HCEC 1CT (cell line): ENCODE measurements around the gene CBFA2T3.

Source experiments
- DNase-seq: peaks from one replicate; pipeline ENCODE4 v3.0.0-alpha.2; 2017

CBFA2T3 gene

DNA sequence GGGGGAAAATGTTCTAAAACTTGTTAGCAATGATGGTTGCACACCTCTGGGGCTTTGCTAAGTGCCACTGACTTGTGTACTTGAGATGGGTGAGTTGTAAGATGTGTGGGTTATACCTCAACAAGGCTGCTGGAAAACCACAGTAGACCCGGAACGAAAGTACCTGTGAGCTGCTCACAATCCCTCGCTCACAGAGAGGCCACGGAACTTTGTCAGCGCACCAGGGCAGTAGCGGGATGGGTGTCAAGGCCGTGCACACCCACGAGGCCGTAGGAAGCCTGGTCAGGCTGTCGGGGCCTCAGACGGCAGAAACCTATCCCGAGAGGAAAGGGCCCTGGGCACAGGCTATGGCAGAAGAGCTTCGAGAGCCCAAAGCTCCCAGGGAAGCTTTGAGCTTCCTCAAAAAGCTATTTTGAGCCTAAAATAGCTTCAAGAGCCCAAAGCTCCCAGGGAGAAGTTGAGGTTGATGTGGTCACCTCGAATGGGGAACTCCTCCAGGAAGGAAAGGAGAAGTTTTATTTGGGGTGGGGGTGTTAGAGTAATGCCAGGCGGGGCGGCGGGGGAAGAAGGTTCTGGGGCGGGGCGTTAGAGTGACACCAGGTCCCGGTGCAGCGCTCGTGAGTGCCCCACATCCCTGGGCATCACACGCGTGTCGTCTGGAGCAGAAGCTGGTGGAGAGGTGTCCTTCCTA lies 19.0 kb downstream of the CBFA2T3 start:
- no peak for DNase-seq

DNA sequence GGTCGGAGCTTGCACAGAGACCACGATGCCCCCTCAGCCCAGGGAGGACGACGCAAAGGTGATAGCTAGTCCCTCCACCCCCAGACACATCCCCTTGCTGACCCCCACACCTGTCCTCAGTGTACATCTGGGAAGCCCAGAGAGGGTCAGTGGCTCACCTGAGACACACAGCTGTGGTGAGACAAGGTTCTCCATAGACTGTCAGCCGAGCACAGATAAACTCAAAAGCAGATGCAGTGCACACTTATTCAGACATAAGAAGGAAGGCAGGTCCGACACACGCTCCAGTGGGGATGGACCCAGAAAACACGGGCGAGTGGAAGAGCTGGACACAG lies 19.6 kb downstream of the CBFA2T3 start:
- DNase-seq = no peak

DNA sequence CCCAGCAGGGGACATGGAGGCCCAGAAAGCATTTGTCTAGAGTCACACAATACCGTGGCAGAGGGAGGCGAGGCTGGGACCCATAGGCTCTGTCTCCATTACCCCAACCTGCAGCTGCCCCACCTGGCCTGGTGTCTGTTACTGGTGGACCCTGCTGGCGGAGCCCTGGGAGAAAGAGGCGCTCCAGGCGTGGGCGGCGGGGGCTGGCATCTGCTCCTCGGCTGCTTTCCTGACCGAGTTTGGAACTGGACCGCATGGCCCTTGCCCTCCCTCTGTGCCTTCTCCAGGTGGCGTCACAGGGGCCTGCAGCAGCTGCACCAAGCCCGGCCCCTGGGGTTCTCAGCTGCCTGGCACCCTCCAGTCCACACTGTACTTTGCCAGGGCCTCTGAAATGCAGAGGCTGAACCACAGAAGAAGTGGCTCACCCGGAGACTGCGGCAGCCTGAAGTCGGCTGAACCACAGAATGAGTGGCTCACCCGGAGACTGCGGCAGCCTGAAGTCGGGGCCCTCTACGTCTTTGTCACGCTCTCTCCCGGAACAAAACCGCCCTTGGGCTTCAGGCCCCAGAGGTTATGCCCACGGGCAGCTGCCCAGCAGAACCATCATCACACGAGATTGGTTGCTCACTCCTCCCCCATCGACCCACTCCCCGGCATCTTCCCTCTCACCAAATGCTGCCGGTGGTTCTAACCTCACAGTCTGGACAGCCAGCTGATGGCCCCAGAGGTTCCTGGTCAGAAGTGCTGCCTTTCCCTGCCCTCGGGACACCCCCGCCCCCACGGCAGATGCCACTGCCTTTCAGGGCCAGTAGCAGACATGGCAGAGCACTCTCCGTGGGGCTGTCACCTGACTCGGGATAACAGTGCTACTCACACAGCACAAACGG lies 20.2 kb downstream of the CBFA2T3 start:
- DNase-seq = no peak

DNA sequence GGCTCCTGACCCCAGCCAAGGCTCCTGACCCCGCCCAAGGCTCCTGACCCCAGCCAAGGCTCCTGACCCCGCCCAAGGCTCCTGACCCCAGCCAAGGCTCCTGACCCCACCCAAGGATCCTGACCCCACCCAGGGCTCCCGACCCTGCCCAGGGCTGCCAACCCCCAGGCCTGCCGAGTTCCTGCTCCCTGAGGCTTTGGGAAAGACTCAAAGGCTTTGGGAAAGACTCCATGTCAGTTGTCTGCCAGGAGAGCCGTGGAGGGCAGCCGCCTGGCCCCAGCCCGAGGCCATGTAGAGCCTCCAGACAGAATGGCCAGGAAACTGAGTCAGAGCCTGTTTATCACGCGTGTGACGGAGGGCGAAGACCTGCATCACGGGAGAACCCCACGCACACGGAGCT lies 21.1 kb downstream of the CBFA2T3 start:
- no peak for DNase-seq

DNA sequence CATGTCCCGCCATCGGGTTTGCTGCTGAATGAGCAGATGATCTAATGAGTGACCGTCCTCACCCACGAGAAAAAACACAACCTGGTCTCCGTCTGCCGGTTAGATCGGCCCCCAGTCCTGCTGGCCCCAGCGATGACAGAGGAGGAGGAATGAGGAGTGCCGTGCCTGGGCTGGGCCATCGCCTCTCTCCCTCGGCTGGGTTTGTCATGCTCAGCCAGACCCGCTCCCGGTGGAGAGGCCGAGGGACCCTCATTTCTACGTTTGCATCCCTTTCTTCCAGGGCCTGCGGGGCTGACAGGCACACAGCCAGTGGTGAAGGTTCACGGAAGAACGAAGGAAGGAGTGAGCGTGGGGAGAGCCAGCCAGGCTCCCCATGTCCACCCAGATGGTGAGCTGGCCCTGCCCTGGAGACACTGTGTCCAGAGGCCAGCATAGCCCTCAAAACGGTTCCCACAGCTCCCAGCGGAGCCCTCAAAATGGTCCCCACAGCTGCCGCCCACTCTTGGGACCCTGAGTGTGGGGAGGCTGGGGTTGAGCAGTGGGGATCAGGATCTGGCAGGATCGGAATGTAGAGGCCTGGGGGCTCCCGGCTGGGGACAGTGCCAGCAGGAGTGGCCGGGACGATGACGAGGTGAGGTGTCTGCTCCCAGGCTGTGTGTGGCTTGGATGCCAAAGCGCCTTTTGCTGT lies 23.9 kb downstream of the CBFA2T3 start:
- no peak for DNase-seq

DNA sequence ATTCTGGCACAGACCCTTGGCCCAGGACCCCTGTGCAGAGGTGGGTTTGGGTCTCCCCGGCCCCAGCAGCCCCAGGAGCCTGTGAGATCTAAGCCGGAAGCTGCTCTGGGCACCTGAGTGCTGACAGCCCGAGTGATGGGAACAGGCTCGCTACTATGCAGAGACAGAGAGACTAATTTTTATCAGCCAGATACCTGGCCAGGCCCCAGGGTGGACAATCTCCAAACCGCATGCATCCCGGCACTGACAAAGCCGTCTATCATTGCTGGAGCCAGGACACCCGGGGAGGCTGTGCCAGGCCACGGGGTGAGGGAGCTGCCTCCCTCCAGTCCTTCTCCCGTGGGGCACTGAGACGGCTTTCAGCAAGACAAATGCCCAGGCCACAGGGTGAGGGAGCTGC lies 25.0 kb downstream of the CBFA2T3 start:
- no peak for DNase-seq

DNA sequence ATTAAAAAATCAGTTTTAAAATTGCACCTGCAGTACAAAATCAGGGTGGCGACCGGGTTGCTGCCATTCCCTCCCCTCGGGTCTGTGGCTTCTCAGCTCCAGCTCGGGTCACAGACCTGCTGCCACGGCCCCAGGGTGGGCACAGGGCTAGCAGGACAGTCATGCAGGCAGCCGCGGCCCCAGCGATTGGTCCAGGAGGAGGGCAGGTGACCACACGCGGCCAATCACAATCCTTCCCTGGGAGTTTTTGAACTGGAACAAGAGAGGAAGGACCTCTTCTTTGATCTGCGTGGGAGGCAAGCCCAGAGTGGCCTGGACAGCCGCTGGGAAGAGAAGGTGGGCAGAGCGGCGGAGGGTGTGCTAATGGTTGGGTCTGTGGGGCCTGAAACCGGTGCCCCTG lies 25.5 kb downstream of the CBFA2T3 start:
- no peak for DNase-seq

DNA sequence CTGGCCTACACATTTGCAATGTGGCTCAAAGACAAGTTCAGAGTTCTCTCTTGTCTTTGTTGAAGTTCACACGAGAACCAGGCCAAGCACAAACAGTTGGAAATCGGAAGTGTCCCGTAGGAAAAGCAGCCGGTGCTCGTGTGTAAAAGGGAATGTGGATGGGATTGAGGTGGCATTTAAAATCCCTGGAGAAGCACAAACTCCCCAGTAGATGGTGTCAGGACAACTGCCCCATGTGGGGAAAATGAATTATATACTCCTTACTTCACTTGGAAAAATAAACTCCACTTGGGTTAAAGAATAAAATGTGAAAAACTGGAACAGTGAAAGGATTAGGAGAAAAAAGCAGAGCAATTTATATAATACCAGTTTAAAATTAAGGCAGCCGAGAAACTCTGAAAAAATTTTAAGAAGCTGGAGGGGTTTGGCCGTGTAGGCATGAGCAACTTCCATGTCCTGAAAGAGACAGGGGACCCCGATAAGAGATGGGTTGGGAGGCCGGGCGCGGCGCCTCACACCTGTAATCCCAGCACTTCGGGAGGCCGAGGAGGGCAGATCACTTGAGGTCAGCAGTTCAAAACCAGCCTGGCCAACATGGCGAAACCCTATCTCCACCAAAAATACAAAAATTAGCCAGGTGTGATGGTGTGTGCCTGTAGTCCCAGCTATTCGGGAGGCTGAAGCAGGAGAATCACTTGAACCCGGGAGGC lies 28.1 kb downstream of the CBFA2T3 start:
- DNase-seq = no peak

DNA sequence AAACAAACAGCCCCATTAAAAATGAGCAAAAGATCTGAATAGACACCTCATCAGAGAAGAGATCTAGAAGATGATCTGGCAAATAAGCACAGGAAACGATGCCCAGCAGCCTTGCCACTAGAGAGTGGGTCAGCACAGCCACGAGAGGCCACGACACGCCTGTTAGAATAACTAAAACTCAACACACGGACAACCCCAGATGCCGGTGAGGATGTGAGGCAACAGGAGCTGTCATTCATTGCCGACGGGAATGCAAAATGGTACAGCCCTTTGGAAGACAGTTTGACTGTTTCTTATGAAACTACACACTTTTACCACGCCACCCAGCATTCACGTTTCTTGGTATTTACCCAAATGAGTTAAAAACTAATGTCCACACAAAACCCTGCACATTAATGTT lies 31.5 kb downstream of the CBFA2T3 start:
- DNase-seq = no peak

DNA sequence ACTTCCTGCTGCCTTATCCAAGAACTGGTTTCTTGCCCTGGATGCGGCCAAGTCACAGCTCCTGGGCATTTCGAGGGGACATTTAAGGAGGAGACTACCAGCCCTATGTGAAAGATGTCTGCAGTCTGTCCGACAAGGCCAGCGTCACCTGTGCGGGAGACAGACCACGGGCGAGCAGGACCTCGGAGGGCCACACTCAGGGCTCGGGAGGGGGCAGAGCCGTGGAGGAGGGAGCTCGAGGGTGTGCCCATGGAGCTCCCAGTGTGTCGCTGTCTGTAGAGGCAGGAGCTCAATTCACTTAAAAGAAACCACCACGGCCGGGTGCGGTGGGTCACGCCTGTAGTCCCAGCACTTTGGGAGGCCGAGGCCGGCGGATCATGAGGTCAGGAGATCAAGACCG lies 33.3 kb downstream of the CBFA2T3 start:
- no peak for DNase-seq

DNA sequence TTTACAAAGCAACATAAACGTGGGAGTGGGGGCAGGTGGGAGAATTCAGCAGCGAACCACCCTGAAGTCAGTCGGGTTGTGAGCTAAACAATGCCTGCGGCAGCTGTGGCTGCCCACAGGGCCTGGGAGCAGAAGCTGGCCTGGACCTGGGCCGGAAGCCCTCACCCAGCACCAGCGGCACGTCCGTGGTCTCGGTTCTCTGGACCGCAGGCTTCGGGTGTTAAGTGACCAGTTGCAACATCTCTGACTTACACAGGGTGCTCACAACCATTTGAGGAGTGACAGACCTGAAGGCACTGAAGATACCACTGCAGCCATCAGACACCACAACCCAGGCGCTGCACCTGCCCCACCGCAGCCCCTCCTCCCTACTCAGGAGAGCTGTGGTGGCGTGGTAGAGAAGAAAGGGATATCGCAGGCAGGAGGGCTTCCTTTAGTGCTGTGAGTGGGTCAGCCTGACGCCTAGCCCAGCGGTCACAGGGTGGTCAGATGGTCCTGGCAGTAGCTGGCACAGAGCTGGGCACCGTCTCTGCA lies 33.8 kb downstream of the CBFA2T3 start:
- no peak for DNase-seq

DNA sequence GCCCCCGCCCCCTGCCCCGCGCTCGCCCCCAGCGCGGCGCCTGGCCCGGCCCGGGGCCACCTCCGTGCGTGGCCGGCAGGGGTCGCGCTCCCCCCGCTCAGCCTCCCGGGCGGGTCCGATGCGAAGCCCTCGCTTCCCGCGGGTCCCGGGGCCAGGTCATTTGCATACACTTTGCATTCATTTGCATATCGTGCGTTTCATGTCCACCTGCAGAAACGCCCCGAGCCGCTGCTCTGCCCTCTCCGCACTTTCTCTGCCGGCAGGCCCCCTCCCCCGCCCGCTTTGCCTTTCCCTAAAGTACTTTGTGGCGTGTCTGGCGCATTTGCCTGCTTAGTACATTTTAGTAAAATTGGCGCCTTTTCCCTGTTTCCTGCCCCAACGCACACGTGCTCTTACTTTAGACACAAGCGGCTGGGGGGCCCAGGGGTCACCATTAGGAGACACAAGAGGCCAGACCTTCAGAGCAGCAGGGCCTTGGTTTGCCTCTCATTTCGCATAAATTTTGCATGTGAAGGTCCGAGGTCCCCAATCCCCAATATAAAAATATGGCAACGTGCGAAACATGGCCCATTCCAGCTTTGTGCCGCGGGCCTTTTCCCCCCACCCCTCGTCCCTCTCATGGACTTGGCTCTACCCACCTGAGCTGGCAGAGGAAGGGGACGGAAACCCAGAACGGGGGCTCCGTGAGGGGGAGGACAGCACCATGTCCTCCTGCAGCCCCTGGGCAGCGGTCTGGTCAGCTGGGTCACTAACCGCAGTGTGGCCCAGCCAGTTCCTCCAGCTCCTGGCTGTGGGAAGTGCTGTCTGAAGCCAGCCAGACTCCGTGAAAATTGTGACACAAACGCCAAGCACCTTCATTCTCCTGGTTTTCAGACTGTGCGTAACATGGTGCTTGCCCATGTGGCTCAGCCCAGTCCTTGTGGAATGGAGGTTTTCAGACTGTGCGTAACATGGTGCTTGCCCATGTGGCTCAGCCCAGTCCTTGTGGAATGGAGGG lies 34.8 kb downstream of the CBFA2T3 start:
- DNase-seq = no peak

DNA sequence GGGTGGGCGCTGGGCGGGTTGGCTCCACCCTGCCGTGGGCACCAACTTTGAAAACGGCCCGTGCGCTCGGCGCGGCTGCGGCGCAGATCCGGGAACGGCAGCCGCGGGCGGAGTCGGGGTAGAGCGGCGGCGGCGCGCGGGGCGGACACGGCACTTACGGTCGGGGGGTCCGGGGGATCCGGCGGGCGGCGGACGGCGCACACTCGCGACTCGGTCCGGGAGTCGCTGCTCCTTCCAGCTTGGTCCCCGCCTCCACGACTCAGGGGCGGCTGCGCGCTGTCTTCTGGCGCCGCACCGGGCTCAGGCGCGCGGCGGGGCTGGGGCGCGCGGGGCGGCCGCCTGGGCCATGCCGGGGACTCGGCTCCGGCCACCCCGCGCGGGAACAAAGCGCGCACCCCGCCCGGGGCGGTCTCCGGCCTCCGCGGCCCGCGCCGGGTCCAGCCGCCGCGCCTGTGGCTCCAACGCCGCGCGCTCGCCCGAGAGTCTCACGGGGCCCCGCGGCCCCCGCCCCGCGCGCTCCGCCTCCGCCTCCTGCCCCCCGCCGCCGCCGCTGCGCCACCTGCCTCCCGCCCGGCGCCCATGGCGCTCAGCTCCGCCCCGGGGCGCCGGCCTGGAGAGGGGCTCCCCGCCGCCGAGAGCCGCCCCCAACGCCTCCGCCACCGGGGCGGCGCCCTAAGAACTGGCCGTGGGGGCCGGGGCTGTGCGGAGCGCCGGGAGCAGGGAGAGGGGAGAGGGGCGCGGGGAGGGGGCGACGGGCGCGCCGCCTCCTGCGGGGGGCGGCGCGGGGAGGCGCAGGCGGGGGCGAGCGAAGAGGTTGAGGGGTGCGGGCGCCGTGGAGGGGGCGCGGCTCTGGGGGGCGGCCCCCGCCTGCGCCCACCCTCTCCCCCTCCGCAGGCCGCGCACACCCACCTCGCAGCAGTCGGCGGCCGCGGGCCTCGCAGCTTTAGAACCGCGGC lies 35.9 kb downstream of the CBFA2T3 start:
- DNase-seq = no peak

DNA sequence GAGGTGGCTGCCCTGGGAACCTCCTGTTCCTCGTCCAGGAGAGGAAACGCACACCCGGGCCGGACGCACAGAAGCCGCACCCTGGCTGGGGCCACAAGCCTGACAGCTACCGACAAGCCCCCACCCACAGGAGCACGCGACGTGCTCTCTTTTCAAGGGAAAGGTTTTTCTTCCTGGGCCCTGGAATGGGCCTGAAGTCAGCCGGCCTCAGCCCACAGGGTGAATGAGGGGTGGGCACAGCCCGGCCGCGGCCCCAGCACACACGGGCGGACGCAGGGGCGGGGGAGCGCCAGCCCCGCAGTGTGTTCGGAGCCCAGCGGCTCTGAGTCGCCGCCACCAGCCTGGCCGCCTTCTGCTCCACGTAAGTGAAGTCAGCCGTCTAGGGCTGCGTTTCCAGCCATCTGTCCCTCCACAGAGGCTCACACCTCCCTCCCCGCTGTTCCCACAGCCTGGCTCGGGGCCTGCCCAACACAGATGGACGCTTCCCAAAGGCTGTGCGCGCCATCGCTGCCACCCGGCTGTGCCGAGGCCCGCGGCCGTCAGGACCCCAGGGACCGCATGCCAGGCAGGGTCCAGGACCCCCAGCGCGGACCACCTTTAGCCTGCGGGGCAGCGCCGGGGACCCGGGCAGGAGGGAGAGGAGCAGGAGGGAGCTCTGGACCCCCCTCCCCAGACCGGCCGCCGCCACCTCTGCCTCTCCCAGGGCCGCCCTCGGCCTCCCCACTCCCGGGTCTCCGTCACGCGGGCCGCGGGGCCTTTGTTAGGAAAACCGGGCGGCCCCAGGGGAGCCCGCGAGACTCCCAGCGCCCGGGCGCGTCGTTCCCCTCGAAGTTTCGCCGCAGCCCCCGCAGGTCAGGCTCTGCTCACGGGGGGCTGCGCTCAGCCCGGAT lies 36.8 kb downstream of the CBFA2T3 start:
- no peak for DNase-seq

DNA sequence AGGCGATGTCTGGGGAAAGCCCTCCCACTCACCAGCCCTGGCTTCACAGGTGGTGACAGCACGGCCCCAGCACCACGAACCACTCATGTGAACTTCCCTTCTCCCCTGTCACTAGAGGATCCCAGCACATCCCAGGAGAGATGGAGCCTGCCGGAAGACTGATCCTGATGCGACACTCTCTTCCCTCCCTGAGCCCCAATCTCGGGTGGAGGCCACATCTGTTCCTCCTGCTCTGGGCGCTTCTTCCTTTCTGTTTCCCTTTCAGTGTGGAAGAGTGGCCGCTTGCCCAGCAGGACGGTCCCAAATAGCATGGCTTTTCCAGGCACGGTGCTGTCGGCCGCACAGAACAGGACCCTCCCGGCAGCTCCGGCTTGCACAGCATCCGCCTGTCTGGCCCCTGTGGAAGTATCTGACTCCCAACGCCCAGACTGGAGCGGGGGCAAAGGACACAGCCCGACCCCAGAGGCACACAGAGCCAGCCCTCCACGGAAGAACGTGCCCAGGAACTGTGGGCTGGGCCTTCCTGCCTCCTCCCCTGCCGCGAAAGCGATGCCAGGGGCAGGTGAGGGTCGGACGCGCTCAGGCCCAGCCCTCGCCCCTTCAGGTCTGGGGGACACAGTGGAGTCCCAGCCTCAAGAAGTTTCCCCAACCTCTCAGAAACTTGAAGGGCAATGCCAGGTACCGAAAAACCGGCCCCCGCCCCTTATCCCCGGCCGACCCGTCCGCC lies 37.6 kb downstream of the CBFA2T3 start:
- no peak for DNase-seq

DNA sequence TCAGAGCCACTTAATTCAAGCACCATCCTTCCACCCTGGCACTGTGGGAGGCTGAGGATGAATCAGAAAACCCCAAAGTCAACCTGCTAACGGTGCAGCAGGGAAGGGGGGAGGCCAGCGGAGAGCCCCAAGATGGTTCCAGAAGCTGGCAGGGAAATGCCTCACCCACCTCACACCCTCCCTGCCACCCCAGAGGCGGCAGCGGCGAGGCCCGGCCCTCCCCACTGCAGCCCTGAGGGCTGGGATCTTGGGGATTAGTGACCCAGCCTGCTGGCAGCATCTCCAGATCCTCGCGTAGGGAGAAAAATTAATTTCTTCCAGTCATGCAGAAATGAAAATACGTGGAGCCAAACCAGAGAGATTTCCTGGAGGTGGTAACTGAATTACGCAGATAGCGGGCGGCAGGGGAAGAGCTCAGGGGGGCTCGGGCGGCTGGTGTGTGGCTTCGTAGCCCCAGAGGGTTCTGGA lies 38.2 kb downstream of the CBFA2T3 start:
- DNase-seq = no peak

DNA sequence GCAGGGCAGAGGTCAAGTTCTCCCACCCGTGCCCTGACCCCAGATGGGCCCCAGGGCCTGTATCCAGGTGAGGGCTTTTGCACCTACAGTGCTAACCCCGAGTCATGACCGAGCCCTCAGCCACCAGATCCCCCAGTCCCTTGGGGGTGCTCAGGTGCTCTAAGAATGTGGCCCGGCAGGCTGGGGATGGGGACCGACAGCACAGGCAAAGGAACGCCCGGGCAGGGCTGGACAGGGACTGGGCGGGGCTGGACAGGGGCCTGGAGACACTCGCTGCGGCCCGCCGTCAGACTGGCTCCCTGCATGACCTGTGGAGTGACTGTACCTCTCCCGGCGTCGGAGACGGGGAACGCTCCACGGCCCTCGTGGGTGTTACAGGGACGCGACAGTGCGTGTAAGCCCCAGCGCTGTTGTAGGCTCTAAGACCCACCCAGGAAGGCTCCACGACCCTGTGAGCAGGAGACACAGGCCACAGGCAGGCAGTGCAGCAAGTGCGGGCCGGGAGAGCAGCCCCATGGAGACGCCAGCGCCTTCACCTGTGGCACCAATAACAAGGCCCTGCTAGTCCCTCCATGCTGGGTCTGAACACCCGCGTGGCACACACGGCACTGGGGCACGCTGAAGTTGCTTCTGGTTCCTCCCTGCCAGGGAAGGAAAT lies 38.8 kb downstream of the CBFA2T3 start:
- no peak for DNase-seq

DNA sequence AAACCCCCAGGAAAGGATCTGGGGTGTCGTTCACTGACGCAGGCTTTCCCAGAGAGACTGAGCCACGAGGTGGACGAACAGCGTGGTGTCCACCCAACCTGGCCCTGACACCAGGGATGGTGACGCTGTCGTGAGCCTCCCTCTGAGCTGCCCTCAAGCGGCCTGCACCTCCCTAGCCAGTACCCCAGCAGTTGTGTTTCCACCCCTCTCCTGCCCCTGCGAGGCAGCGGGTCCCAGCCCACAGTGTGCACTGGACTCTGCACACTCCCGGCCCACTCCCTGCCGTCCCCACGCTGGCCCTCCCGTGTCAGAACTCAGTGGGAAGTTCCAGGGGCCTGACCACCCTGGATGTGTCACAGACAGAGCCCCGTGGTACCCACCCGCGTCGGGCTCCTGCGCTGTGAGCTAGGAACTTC lies 39.8 kb downstream of the CBFA2T3 start:
- no peak for DNase-seq
